D721Med (cell line): Measurements from ENCODE around the gene ITGA4.
"Not testable (repeated sequence)": the region's sequence is repeated elsewhere in the genome, so short reads cannot be mapped to it uniquely, and the experiment has no call there.

Source experiments
- DNase-seq: peaks from one replicate; pipeline ENCODE4 v3.0.0; 2011; ENCODE audit warnings: low spot score; ENCODE audit not compliant: insufficient read length
- FAIRE-seq: peaks from 2 replicates; lab custom pipeline; 2011; peaks lifted over from hg19 to GRCh38; lab: Jason Lieb, UNC
- CTCF ChIP-seq: IDR thresholded peaks from 2 replicates; pipeline ENCODE4 v1.5.1; 2012; ENCODE audit warnings: mild to moderate bottlenecking, control low read depth; ENCODE audit not compliant: insufficient read depth; ENCODE audit errors: missing control alignments

Gene ITGA4

DNA sequence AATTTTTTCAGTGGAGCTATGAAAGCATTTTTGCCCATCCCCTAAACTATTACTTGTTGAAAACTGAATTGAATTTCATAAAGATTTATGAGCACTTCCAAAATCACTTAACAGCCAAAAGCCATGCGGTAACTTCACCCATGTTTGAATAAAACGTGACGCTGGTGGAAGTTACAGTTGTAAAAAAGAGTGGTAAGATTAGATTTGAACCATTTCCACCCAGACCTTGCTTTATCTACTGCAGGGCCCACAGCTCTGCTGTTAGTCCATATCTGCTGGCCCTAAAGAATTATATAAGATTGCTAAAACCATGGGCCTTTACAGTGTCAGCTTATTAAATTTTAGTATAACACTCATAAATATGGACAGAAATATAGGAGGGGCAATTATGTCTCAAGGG is 15.5 kb upstream of the ITGA4 start:
- no peak for FAIRE-seq
- no peak for DNase-seq
- no peak for TF ChIP-seq CTCF

- FAIRE-seq (no peak), DNase-seq (no peak)
- no peak for TF ChIP-seq CTCF
Measured at GRCh38 chr2:181444654-181445053, 12.5 kb upstream of the ITGA4 start.

DNA sequence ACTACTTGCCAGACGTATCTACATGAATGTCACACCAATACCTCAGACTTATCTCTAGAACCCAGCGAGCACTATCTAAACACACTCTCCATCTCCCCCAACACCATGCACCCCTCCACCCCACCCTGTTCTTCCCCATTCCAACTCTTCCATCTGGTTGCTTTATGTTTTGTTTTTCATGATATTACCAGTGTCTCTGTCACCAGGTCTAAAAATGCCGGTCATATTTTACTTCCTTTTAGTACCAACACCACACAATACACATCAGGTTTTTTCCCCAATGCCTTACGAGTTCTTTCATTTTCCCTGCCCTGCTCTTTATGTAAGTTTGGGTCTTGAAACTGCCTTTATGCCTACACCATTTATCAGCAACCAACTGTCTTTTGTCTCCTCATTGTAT is 10.2 kb upstream of the ITGA4 start:
- FAIRE-seq: no peak
- TF ChIP-seq CTCF: no peak
- no peak for DNase-seq

DNA sequence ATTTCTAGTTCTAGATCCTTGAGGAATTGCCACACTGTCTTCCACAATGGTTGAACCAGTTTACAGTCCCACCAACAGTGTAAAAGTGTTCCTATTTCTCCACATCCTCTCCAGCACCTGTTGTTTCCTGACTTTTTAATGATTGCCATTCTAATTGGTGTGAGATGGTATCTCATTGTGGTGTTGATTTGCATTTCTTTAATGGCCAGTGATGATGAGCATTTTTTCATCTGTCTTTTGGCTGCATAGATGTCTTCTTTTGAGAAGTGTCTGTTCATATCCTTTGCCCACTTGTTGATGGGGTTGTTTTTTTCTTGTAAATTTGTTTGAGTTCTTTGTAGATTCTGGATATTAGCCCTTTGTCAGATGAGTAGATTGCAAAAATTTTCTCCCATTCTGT is 7.9 kb upstream of the ITGA4 start:
- DNase-seq, FAIRE-seq: not testable (repeated sequence)

GRCh38 chr2:181454686-181455450 is 2.3 kb upstream of the ITGA4 start:
- no peak for TF ChIP-seq CTCF
- DNase-seq: no peak
- FAIRE-seq: no peak

- TF ChIP-seq CTCF: no peak
- DNase-seq (no peak), FAIRE-seq (no peak)
Measured at GRCh38 chr2:181456660-181457120, 496 bp upstream of the ITGA4 start.

- no peak for TF ChIP-seq CTCF
- DNase-seq (no peak), FAIRE-seq (no peak)
Measured at GRCh38 chr2:181457741-181458425, 697 bp downstream of the ITGA4 start.
